GM23338 (cell line): ENCODE measurements around the gene GAN. TPM values are rescaled to one million over a fixed set of nuclear protein-coding genes. Genes with fewer than 3 reads are reported as not detected.

Experiments
- ATAC-seq: fragments of 200-7000 bp; cut with Tn5 transposase; 3 replicates; pipeline ENCODE4 v1.9.1; 2020
- DNase-seq: peaks from one replicate; pipeline ENCODE4 v3.0.0-alpha.2; 2015; ENCODE audit warnings: low spot score
- H2AFZ ChIP-seq: fragments of 200-600 bp; sonication (generic); 2 replicates; pipeline ENCODE4 v1.8.0; 2016; ENCODE audit warnings: antibody characterized with exemption, mild to moderate bottlenecking, moderate library complexity
- H3F3A ChIP-seq: fragments of 200-600 bp; sonication (generic); replicated peaks from 2 replicates; pipeline ENCODE4 v1.8.0; 2017; ENCODE audit warnings: antibody characterized with exemption, mixed run types, low read depth
- H3K27ac ChIP-seq: fragments of 200-600 bp; sonication (generic); 2 replicates; pipeline ENCODE4 v1.6.1; 2016; ENCODE audit warnings: low read depth
- H3K27me3 ChIP-seq: fragments of 200-600 bp; sonication (generic); 2 replicates; pipeline ENCODE4 v1.8.0; 2016; ENCODE audit warnings: mild to moderate bottlenecking, mixed run types, moderate library complexity; ENCODE audit not compliant: insufficient read depth
- H3K36me3 ChIP-seq: fragments of 200-600 bp; sonication (generic); 2 replicates; pipeline ENCODE4 v1.8.0; 2016; ENCODE audit warnings: mild to moderate bottlenecking; ENCODE audit not compliant: insufficient read depth
- H3K4me1 ChIP-seq: fragments of 200-600 bp; sonication (generic); 2 replicates; pipeline ENCODE4 v1.8.0; 2016; ENCODE audit warnings: mild to moderate bottlenecking, moderate library complexity; ENCODE audit not compliant: insufficient read depth
- H3K4me2 ChIP-seq: fragments of 200-600 bp; sonication (generic); 2 replicates; pipeline ENCODE4 v1.7.1; 2017; ENCODE audit warnings: mixed run types
- H3K4me3 ChIP-seq: fragments of 200-600 bp; sonication (generic); 2 replicates; pipeline ENCODE4 v1.6.1; 2016; ENCODE audit warnings: mixed run types
- H3K79me2 ChIP-seq: fragments of 200-600 bp; sonication (generic); replicated peaks from 2 replicates; pipeline ENCODE4 v1.8.0; 2017; ENCODE audit warnings: mild to moderate bottlenecking; ENCODE audit not compliant: insufficient read depth
- H3K9me2 ChIP-seq: fragments of 200-600 bp; sonication (generic); 2 replicates; pipeline ENCODE4 v1.8.0; 2017; ENCODE audit not compliant: insufficient read depth
- H4K20me1 ChIP-seq: fragments of 200-600 bp; sonication (generic); replicated peaks from 2 replicates; pipeline ENCODE4 v1.8.0; 2017; ENCODE audit warnings: mild to moderate bottlenecking; ENCODE audit not compliant: insufficient read depth
- H3K27ac Mint-ChIP-seq: 2 replicates; pipeline ENCODE4 v1.8.0; 2020; ENCODE audit warnings: inconsistent platforms, mild to moderate bottlenecking, moderate library complexity, mixed read lengths
- H3K27me3 Mint-ChIP-seq: 3 replicates; pipeline ENCODE4 v1.8.0; 2022; ENCODE audit warnings: low read depth, mild to moderate bottlenecking, moderate library complexity, mixed read lengths, inconsistent platforms; ENCODE audit not compliant: insufficient read depth, poor library complexity
- H3K36me3 Mint-ChIP-seq: 3 replicates; pipeline ENCODE4 v1.8.0; 2021; ENCODE audit warnings: low read depth, mild to moderate bottlenecking, inconsistent platforms, moderate library complexity, mixed read lengths
- H3K4me1 Mint-ChIP-seq: 3 replicates; pipeline ENCODE4 v1.8.0; 2020; ENCODE audit warnings: mild to moderate bottlenecking, inconsistent platforms, mixed read lengths
- H3K4me3 Mint-ChIP-seq: 3 replicates; pipeline ENCODE4 v1.8.0; 2021; ENCODE audit warnings: moderate library complexity, mild to moderate bottlenecking, inconsistent platforms, mixed read lengths
- H3K9me3 Mint-ChIP-seq: 3 replicates; pipeline ENCODE4 v1.8.0; 2020; ENCODE audit warnings: moderate library complexity, mild to moderate bottlenecking, inconsistent platforms, mixed read lengths
- CTCF ChIP-seq, 2 experiments: fragments of 200-600 bp in 1 of 2; sonication (generic) in 1 of 2; conservative IDR thresholded peaks; 2 replicates each; pipeline versions ENCODE4 v1.5.1 to v1.6.1; 2016 to 2017; ENCODE audit warnings: antibody characterized with exemption in 2 of 2, low read depth in 2 of 2, mild to moderate bottlenecking in 2 of 2, moderate library complexity in 1 of 2
- JUNB ChIP-seq: IDR thresholded peaks from one replicate; pipeline ENCODE4 v1.6.1; 2016; ENCODE audit warnings: antibody characterized with exemption; ENCODE audit not compliant: unreplicated experiment
- NANOG ChIP-seq: IDR thresholded peaks from 2 replicates; pipeline ENCODE4 v1.6.1; 2016; ENCODE audit warnings: antibody characterized with exemption, borderline replicate concordance
- POLR2AphosphoS5 ChIP-seq: IDR thresholded peaks from 2 replicates; pipeline ENCODE4 v1.6.1; 2016; ENCODE audit warnings: antibody characterized with exemption, low read depth
- REST ChIP-seq: IDR thresholded peaks from one replicate; pipeline ENCODE4 v1.6.1; 2018; ENCODE audit warnings: antibody characterized with exemption; ENCODE audit not compliant: unreplicated experiment
- ZNF462 ChIP-seq: fragments of 250-450 bp; sonication (Bioruptor Pico); IDR thresholded peaks from 2 replicates; pipeline ENCODE4 v1.5.0; 2020; ENCODE audit warnings: mild to moderate bottlenecking, moderate library complexity
- polyA plus RNA-seq: library from polyadenylated mRNA; unstranded; fragments of >200 nt; fragmentation: Nextera tagmentation; extraction: Ambion mirVana; gene quantifications from 2 replicates; pipeline ENCODE4 v1.2.1, GENCODE V29; 2016
- total RNA-seq: library from RNA; depleted of rRNA; stranded (reverse); fragments of >200 nt; shearing (Covaris generic); gene quantifications from 2 replicates; pipeline ENCODE4 v1.2.3, GENCODE V29; 2014

The GAN gene
- total and polyA plus RNA-seq, 2 experiments from 2014 or later: 8.1 to 28.5 TPM

GRCh38 chr16:81268509-81268908 lies 46.3 kb upstream of the GAN start:
- Histone ChIP-seq H3K27me3 (no peaks in the 10 kb centered on the region), H3F3A (no peaks in the 10 kb centered on the region), H2AFZ (no peak overlapping the region), H3K4me1 (no peaks in the 10 kb centered on the region), H3K4me3 (no peak overlapping the region), H3K36me3 (no peaks in the 10 kb centered on the region), H3K4me2 (no peak overlapping the region), H4K20me1 (no peaks in the 10 kb centered on the region), H3K27ac (no peak overlapping the region), H3K9me2 (no peaks in the 10 kb centered on the region), H3K79me2 (no peaks in the 10 kb centered on the region)
- DNase-seq (no peak), ATAC-seq (no peak)
- Mint-ChIP-seq H3K4me3 (no peak overlapping the region), H3K4me1 (no peaks in the 10 kb centered on the region), H3K9me3 (no peaks in the 10 kb centered on the region), H3K27ac (no peak overlapping the region), H3K27me3 (peaks cover 6% of the 10 kb centered on the region), H3K36me3 (no peaks in the 10 kb centered on the region)
- no peak for TF ChIP-seq POLR2AphosphoS5
- no peak for TF ChIP-seq ZNF462 (CRISPR knock-in tag)
- no peak for TF ChIP-seq REST
- no peak for TF ChIP-seq NANOG
- TF ChIP-seq CTCF (conservative IDR thresholded peaks at IDR 0.05; ENCODE audit: low read depth in 2 of 2): no peak
- TF ChIP-seq JUNB: no peak
